SU-DHL-6 (cell line): Measurements from ENCODE around the gene KRTAP5-8.

Experiments used
- H2AFZ ChIP-seq: fragments of 200-600 bp; sonication (generic); 2 replicates; pipeline ENCODE4 v1.6.1; 2014; ENCODE audit warnings: low read depth, mild to moderate bottlenecking, moderate library complexity, mixed read lengths, antibody characterized with exemption, low read length; ENCODE audit not compliant: severe bottlenecking
- H3F3A ChIP-seq: fragments of 200-600 bp; shearing (Covaris generic); 2 replicates; pipeline ENCODE4 v1.6.0; 2016; ENCODE audit warnings: antibody characterized with exemption, mild to moderate bottlenecking; ENCODE audit not compliant: insufficient read depth
- H3K27ac ChIP-seq: fragments of 200-600 bp; sonication (generic); 2 replicates; pipeline ENCODE4 v1.5.1; 2016; ENCODE audit warnings: low read depth, mild to moderate bottlenecking, low read length, moderate library complexity, mixed read lengths
- H3K27me3 ChIP-seq: fragments of 200-600 bp; sonication (generic), shearing (Covaris generic); 2 replicates; pipeline ENCODE4 v1.6.0; 2014; ENCODE audit warnings: mild to moderate bottlenecking, low read length
- H3K36me3 ChIP-seq: fragments of 200-600 bp; sonication (generic); 2 replicates; pipeline ENCODE4 v1.6.1; 2014; ENCODE audit warnings: mild to moderate bottlenecking, low read length, mixed read lengths
- H3K4me2 ChIP-seq: fragments of 300-600, 200-600 bp; shearing (Covaris generic), sonication (generic); 2 replicates; pipeline ENCODE4 v1.6.0; 2014; ENCODE audit warnings: low read length, low read depth, mild to moderate bottlenecking; ENCODE audit not compliant: poor library complexity, severe bottlenecking
- H3K4me3 ChIP-seq: fragments of 200-600 bp; sonication (generic); 2 replicates; pipeline ENCODE4 v1.5.1; 2014; ENCODE audit warnings: antibody characterized with exemption, low read length, mild to moderate bottlenecking, mixed read lengths; ENCODE audit not compliant: insufficient read depth, poor library complexity, severe bottlenecking
- H3K79me2 ChIP-seq: fragments of 200-600 bp; sonication (generic); 2 replicates; pipeline ENCODE4 v1.6.1; 2014; ENCODE audit warnings: mild to moderate bottlenecking, low read length, moderate library complexity; ENCODE audit not compliant: insufficient read depth
- H3K9ac ChIP-seq: fragments of 200-600 bp; sonication (generic); 2 replicates; pipeline ENCODE4 v1.7.0; 2014; ENCODE audit warnings: mild to moderate bottlenecking, low read length
- H3K9me2 ChIP-seq: fragments of 200-600 bp; sonication (generic); replicated peaks from 2 replicates; pipeline ENCODE4 v1.6.1; 2014; ENCODE audit warnings: low read length; ENCODE audit not compliant: insufficient read depth
- H3K9me3 ChIP-seq: fragments of 200-600 bp; sonication (generic); 2 replicates; pipeline ENCODE4 v1.6.1; 2014; ENCODE audit warnings: low read length, mixed read lengths; ENCODE audit not compliant: insufficient read depth
- H4K20me1 ChIP-seq: fragments of 200-600 bp; sonication (generic); 2 replicates; pipeline ENCODE4 v1.6.1; 2014; ENCODE audit warnings: low read depth, mild to moderate bottlenecking, antibody characterized with exemption, low read length, moderate library complexity, mixed read lengths
- CTCF ChIP-seq: fragments of 200-600 bp; sonication (generic); IDR thresholded peaks from one replicate; pipeline ENCODE4 v1.5.1; 2017; ENCODE audit warnings: antibody characterized with exemption, mild to moderate bottlenecking, low read length, moderate library complexity; ENCODE audit not compliant: insufficient read depth, poor library complexity, severe bottlenecking
- EZH2phosphoT487 ChIP-seq: fragments of 200-600 bp; sonication (generic), shearing (Covaris generic); conservative IDR thresholded peaks from 2 replicates; pipeline ENCODE4 v1.6.1; 2018; ENCODE audit warnings: mild to moderate bottlenecking, antibody characterized with exemption, low read length, moderate library complexity, mixed read lengths

Gene KRTAP5-8

DNA sequence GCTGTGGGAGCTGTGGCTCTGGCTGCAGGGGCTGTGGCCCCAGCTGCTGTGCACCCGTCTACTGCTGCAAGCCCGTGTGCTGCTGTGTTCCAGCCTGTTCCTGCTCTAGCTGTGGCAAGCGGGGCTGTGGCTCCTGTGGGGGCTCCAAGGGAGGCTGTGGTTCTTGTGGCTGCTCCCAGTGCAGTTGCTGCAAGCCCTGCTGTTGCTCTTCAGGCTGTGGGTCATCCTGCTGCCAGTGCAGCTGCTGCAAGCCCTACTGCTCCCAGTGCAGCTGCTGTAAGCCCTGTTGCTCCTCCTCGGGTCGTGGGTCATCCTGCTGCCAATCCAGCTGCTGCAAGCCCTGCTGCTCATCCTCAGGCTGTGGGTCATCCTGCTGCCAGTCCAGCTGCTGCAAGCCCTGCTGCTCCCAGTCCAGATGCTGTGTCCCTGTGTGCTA, 10.9 kb downstream of the KRTAP5-8 start:
- Histone ChIP-seq H3K9me2 (no peaks in the 10 kb centered on the region), H2AFZ (no peak overlapping the region), H3K36me3 (no peaks in the 10 kb centered on the region), H3K79me2 (no peaks in the 10 kb centered on the region), H3K9me3 (no peaks in the 10 kb centered on the region), H3F3A (no peaks in the 10 kb centered on the region), H4K20me1 (no peaks in the 10 kb centered on the region), H3K4me3 (no peak overlapping the region), H3K27ac (no peak overlapping the region), H3K4me2 (no peak overlapping the region), H3K27me3 (no peaks in the 10 kb centered on the region), H3K9ac (no peak overlapping the region)
- TF ChIP-seq EZH2phosphoT487, result no peak
- TF ChIP-seq CTCF, result no peak

DNA sequence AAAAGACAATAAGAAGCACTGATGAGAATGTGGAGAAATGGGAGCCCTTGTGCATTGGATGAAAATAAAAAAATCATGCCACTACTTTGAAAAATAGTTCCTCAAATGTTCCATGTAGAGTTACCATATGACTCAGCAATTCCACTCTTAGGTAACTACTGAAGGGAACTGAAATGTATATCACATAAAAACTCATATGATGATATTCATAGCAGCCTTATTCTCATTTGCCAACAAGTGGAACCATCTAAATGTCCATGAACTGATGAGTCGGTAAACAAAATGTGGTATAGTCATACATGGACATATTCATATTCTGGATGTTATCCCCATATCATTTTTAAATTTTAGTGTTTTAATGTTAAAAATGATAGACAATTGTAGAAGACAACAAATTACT, 13.9 kb downstream of the KRTAP5-8 start:
- no peaks in the 10 kb centered on the region for H3K36me3 ChIP-seq
- TF ChIP-seq CTCF, result no peak
- no peak for TF ChIP-seq EZH2phosphoT487
- H3K27ac ChIP-seq, result no peak overlapping the region
- no peak overlapping the region for H2AFZ ChIP-seq
- H3K27me3 ChIP-seq, result no peaks in the 10 kb centered on the region
- no peaks in the 10 kb centered on the region for H3F3A ChIP-seq
- no peaks in the 10 kb centered on the region for H3K9me3 ChIP-seq
- no peaks in the 10 kb centered on the region for H3K9me2 ChIP-seq
- H3K4me3 ChIP-seq, result no peak overlapping the region
- no peaks in the 10 kb centered on the region for H4K20me1 ChIP-seq
- no peaks in the 10 kb centered on the region for H3K79me2 ChIP-seq
- no peak overlapping the region for H3K4me2 ChIP-seq
- H3K9ac ChIP-seq, result no peak overlapping the region

GRCh38 chr11:71554996-71555395, 17.2 kb downstream of the KRTAP5-8 start:
- Histone ChIP-seq H3K27me3 (no peaks in the 10 kb centered on the region), H3K36me3 (no peaks in the 10 kb centered on the region), H3K79me2 (no peaks in the 10 kb centered on the region), H3K27ac (no peak overlapping the region), H2AFZ (no peak overlapping the region), H3K4me2 (no peak overlapping the region), H3K9me2 (no peaks in the 10 kb centered on the region), H3K4me3 (no peak overlapping the region), H3K9ac (no peak overlapping the region), H4K20me1 (no peaks in the 10 kb centered on the region), H3F3A (no peaks in the 10 kb centered on the region), H3K9me3 (no peaks in the 10 kb centered on the region)
- TF ChIP-seq EZH2phosphoT487, result no peak
- TF ChIP-seq CTCF, result no peak
